GM12891 (cell line): ENCODE data around the gene UGT2A3.

Source experiments
- PAX5 ChIP-seq: IDR thresholded peaks from 2 replicates; pipeline ENCODE4 v1.6.1; 2011; ENCODE audit warnings: low read length, moderate library complexity, mild to moderate bottlenecking; ENCODE audit not compliant: insufficient read depth, severe bottlenecking
- POLR2A ChIP-seq: IDR thresholded peaks from 2 replicates; pipeline ENCODE4 v1.6.1; 2011; ENCODE audit warnings: low read depth, low read length, control low read depth
- POLR2AphosphoS5 ChIP-seq: IDR thresholded peaks from 2 replicates; pipeline ENCODE4 v1.6.1; 2011; ENCODE audit warnings: low read depth, low read length, control low read depth
- SPI1 ChIP-seq: IDR thresholded peaks from 2 replicates; pipeline ENCODE4 v1.6.1; 2011; ENCODE audit warnings: low read depth, low read length, control low read depth
- TAF1 ChIP-seq: IDR thresholded peaks from 2 replicates; pipeline ENCODE4 v1.6.1; 2011; ENCODE audit warnings: low read depth, low read length, control low read depth

DNA sequence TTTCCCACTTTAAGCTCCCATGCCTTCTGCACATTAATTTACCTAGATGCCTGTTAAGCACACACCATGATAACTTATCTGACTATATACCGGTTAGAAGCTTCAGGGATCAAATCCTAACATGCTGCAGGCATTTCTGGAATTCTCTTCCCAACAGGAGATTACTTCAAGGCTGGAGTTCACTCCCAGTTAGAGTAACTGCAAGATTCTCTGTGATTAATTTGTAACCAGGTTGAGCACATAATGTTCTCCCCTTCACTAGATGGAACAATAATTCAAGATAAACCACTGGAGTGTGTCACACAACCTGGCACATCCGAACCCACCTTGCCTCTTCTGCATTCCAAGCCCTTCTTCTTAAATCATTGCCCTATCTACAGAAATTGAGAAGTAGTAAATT, 11.8 kb upstream of the UGT2A3 start:
- TF ChIP-seq POLR2A: no peak
- TF ChIP-seq POLR2AphosphoS5: no peak
- no peak for TF ChIP-seq SPI1
- no peak for TF ChIP-seq TAF1
- no peak for TF ChIP-seq PAX5
